GM12878 (cell line): Measurements from ENCODE around the gene COL16A1. TPM values are rescaled to one million over a fixed set of nuclear protein-coding genes. Genes with fewer than 3 reads are reported as not detected.
A peak's percentile ranks its signal among the peaks of the same experiment; 100 is the strongest.

Source experiments
- CBFB ChIP-seq: IDR thresholded peaks from 2 replicates; pipeline ENCODE4 v1.6.1; 2016; ENCODE audit warnings: antibody characterized with exemption, low read depth
- ESRRA ChIP-seq: IDR thresholded peaks from 2 replicates; pipeline ENCODE4 v1.6.1; 2012; ENCODE audit warnings: mild to moderate bottlenecking, low read length, improper control_type of control experiment
- FOS ChIP-seq: IDR thresholded peaks from 3 replicates; pipeline ENCODE4 v1.6.1; 2011; ENCODE audit warnings: borderline replicate concordance; ENCODE audit not compliant: insufficient read length; ENCODE audit errors: extremely low read depth
- MAX ChIP-seq: IDR thresholded peaks from 2 replicates; pipeline ENCODE4 v1.6.1; 2012; ENCODE audit warnings: low read depth, low read length, improper control_type of control experiment
- PAX5 ChIP-seq: IDR thresholded peaks from 2 replicates; pipeline ENCODE4 v1.6.1; 2011; ENCODE audit warnings: low read depth, low read length, borderline replicate concordance
- POLR2AphosphoS5 ChIP-seq: IDR thresholded peaks from 2 replicates; pipeline ENCODE4 v1.6.1; 2011; ENCODE audit warnings: mild to moderate bottlenecking, low read length, inconsistent platforms
- SMAD5 ChIP-seq: IDR thresholded peaks from 2 replicates; pipeline ENCODE4 v1.6.1; 2016; ENCODE audit warnings: antibody characterized with exemption, low read depth
- SMARCA5 ChIP-seq: fragments of 450-650 bp; IDR thresholded peaks from 2 replicates; pipeline ENCODE4 v1.6.1; 2017; ENCODE audit warnings: mild to moderate bottlenecking
- ZNF384 ChIP-seq: IDR thresholded peaks from 2 replicates; pipeline ENCODE4 v1.6.1; 2012; ENCODE audit warnings: low read depth, mild to moderate bottlenecking, low read length, improper control_type of control experiment, borderline replicate concordance
- ZNF592 ChIP-seq: fragments of 450-650 bp; IDR thresholded peaks from 2 replicates; pipeline ENCODE4 v1.6.1; 2017; ENCODE audit warnings: mild to moderate bottlenecking, moderate library complexity
- polyA plus RNA-seq, 11 experiments: library from polyadenylated mRNA; depleted of rRNA in 4 of 11; unstranded in 6 of 11; stranded (reverse) in 5 of 11; fragments of >200 nt; fragmentation: Nextera tagmentation in 4 of 11; fragmentation: Illumina TruSeq in 1 of 11; extraction: Ambion mirVana in 4 of 11; extraction: Trizol in 1 of 11; gene quantifications; 1 replicate in 1 of 11; 2 replicates in 10 of 11; pipeline versions ENCODE4 v1.2.1 to v1.2.3, GENCODE V29; 2011 to 2016; ENCODE audit warnings: inconsistent platforms in 2 of 11, missing spikeins in 2 of 11, low read depth in 1 of 11
- total RNA-seq, 4 experiments: library from RNA; depleted of rRNA in 3 of 4; stranded (reverse); fragments of >200 nt in 3 of 4; fragmentation: Illumina TruSeq in 1 of 4; extraction: Trizol in 1 of 4; gene quantifications; 2 replicates each; pipeline versions ENCODE4 v1.2.1 to v1.2.3, GENCODE V29; 2013 to 2021
- TF ChIP-seq, protein P1 (sequence below): IDR thresholded peaks from 2 replicates; pipeline ENCODE4 v1.6.1; 2012; ENCODE audit warnings: improper control_type of control experiment, low read depth, low read length; ENCODE audit not compliant: insufficient replicate concordance
- TF ChIP-seq, protein P2 (sequence below): fragments of 450-650 bp; IDR thresholded peaks from 2 replicates; pipeline ENCODE4 v1.6.1; 2017; ENCODE audit warnings: borderline replicate concordance
- TF ChIP-seq, protein P3 (sequence below): fragments of 450-650 bp; IDR thresholded peaks from 2 replicates; pipeline ENCODE4 v1.6.1; 2014; ENCODE audit warnings: mild to moderate bottlenecking

Gene COL16A1
- total and polyA plus RNA-seq, 10 of the 15 experiments (the other 5 are each of a cell fraction or from before 2014, with no cell fraction given): 0.02 to 3.7 (median 0.59) TPM

DNA sequence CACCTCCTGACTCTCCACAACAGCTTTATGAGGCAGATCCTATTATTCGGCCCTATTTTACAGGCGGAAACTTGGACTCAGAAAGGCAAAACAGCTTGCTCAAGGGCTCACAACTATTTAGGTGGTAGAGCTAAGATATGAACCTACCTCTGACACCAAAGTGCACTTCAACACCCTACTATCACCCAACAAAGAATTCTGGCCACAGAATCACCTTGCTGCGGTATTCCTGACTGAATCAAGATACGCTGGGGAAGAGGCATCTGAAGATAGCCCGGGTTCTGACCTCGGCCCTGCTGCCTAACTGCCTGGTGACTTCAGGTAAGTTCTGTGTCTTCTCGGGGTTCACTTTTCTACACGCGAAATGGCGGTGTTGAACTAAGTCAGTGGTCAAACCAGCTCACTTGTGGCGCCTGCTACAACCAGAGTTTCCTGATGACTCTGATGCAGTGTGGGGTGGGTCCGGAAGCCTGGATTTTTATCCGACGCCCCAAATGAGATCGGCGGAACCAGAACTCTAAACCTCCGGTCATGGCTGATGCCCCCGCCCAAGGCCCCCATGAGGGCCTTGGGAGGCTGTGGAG lies 59.7 kb downstream of the COL16A1 start (continued):
- TF ChIP-seq FOS (no peak), ESRRA (no peak), CBFB (no peak), MAX (no peak), ZNF384 (no peak), PAX5 (0 out of 2 replicates have a peak, but pooled peaks have one; percentile 8), POLR2AphosphoS5 (no peak; the same call in 1 of the 2 replicates), SMAD5 (0 out of 2 replicates have a peak, but pooled peaks have one; percentile 8), ZNF592 (no peak), SMARCA5 (0 out of 2 replicates have a peak, but pooled peaks have one; percentile 70)
- TF ChIP-seq, protein P1, sequence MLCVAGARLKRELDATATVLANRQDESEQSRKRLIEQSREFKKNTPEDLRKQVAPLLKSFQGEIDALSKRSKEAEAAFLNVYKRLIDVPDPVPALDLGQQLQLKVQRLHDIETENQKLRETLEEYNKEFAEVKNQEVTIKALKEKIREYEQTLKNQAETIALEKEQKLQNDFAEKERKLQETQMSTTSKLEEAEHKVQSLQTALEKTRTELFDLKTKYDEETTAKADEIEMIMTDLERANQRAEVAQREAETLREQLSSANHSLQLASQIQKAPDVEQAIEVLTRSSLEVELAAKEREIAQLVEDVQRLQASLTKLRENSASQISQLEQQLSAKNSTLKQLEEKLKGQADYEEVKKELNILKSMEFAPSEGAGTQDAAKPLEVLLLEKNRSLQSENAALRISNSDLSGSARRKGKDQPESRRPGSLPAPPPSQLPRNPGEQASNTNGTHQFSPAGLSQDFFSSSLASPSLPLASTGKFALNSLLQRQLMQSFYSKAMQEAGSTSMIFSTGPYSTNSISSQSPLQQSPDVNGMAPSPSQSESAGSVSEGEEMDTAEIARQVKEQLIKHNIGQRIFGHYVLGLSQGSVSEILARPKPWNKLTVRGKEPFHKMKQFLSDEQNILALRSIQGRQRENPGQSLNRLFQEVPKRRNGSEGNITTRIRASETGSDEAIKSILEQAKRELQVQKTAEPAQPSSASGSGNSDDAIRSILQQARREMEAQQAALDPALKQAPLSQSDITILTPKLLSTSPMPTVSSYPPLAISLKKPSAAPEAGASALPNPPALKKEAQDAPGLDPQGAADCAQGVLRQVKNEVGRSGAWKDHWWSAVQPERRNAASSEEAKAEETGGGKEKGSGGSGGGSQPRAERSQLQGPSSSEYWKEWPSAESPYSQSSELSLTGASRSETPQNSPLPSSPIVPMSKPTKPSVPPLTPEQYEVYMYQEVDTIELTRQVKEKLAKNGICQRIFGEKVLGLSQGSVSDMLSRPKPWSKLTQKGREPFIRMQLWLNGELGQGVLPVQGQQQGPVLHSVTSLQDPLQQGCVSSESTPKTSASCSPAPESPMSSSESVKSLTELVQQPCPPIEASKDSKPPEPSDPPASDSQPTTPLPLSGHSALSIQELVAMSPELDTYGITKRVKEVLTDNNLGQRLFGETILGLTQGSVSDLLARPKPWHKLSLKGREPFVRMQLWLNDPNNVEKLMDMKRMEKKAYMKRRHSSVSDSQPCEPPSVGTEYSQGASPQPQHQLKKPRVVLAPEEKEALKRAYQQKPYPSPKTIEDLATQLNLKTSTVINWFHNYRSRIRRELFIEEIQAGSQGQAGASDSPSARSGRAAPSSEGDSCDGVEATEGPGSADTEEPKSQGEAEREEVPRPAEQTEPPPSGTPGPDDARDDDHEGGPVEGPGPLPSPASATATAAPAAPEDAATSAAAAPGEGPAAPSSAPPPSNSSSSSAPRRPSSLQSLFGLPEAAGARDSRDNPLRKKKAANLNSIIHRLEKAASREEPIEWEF: no peak
- TF ChIP-seq, protein P2, sequence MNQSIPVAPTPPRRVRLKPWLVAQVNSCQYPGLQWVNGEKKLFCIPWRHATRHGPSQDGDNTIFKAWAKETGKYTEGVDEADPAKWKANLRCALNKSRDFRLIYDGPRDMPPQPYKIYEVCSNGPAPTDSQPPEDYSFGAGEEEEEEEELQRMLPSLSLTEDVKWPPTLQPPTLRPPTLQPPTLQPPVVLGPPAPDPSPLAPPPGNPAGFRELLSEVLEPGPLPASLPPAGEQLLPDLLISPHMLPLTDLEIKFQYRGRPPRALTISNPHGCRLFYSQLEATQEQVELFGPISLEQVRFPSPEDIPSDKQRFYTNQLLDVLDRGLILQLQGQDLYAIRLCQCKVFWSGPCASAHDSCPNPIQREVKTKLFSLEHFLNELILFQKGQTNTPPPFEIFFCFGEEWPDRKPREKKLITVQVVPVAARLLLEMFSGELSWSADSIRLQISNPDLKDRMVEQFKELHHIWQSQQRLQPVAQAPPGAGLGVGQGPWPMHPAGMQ: no peak
- TF ChIP-seq, protein P3, sequence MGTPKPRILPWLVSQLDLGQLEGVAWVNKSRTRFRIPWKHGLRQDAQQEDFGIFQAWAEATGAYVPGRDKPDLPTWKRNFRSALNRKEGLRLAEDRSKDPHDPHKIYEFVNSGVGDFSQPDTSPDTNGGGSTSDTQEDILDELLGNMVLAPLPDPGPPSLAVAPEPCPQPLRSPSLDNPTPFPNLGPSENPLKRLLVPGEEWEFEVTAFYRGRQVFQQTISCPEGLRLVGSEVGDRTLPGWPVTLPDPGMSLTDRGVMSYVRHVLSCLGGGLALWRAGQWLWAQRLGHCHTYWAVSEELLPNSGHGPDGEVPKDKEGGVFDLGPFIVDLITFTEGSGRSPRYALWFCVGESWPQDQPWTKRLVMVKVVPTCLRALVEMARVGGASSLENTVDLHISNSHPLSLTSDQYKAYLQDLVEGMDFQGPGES: no peak
